HG03139 (cell line): ENCODE results near the gene C4orf54.

ENCODE experiments used
- ATAC-seq: cut with Tn5 transposase; IDR thresholded peaks from one replicate; pipeline ENCODE4 v1.9.1; 2021; ENCODE audit not compliant: unreplicated experiment

The C4orf54 gene

GRCh38 chr4:99657798-99658197 lies at the start of gene C4orf54:
Gene C4orf54 (minus strand): TSS chr4:99657828. CDS start chr4:99654648, 3,180 bp downstream.
- no peak for ATAC-seq

GRCh38 chr4:99705891-99706290 lies 48.3 kb upstream of the C4orf54 start:
- no peak for ATAC-seq

DNA sequence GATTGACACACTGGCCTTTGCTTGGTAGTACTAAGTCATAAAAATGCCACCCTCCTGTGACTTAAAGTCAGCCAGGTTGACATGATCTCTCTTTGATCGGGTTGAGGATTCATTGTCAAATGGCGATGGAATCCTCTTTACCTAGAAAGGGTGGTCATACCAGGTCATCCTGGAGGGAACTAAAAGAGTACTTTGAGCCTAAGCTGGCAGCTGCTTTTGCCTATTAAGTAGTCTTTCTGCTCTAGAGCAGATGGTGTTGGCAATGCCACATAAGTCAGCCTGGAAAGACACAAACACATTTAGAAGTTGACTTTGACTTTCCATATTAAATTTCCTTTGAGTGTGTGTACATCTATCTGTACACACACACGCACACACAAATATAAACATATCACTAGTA lies 39.2 kb upstream of the C4orf54 start:
- ATAC-seq = no peak

- no peak for ATAC-seq
Measured at GRCh38 chr4:99693140-99693539, 35.5 kb upstream of the C4orf54 start.

GRCh38 chr4:99690990-99691389 lies 33.4 kb upstream of the C4orf54 start:
- ATAC-seq = no peak

GRCh38 chr4:99690472-99690871 lies 32.8 kb upstream of the C4orf54 start:
- no peak for ATAC-seq

DNA sequence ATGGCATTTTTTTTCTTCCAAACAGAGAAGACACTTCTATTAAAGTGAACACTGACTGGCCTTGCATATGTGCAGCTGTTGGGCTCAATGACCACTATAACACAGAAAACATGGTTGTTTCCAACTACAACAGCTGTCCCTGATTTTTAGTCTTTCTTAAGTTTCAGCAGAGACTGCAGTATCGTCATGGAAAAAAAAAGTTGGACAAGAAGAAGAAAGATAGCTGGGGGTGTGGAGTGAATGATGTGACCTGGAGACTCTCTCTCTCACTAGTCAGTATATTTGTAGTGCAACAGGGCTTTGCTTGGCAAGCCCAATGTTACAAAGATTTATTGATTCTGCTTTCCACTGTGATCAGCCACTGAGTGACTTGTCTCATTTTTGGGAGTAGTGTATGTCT lies 29.5 kb upstream of the C4orf54 start:
- no peak for ATAC-seq

- ATAC-seq = no peak
Measured at GRCh38 chr4:99685234-99685633, 27.6 kb upstream of the C4orf54 start.

DNA sequence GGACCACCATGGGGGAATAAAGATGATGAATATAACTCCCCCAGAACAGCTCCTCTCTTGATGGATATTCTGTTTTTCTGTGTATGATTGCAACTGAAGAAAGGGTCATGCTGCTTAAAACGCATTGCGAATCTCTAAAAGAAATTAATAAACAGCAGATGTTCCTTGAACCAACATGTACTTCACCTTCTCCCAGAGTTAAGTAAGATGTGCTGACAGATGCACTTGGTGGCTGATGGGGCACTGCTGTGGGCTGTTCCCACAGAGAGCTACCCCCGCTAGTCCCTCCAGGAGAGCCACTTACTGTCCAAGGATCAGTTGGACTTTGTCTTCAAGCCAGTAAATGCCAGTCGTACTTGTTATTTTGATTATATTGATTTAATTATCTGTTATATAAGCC lies 26.3 kb upstream of the C4orf54 start:
- no peak for ATAC-seq

DNA sequence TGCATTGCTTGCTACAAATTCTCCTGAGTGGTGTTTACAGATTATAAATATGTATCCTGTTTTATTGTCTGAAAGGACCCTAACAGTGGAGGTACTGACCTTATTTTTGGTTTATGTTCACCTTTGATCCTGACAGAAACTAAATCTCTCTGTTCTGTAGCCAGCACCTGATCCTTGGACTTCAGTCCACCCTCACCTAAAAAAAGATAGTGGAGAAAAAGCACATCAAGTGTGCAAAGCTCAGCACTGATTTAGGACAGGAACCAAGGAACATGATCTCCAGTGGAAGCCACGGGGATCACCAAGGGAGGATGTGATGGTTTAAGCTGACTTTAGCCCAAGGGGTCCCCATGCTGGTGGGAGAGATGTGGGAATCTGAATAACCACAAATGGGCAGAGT lies 22.3 kb upstream of the C4orf54 start:
- ATAC-seq = no peak

DNA sequence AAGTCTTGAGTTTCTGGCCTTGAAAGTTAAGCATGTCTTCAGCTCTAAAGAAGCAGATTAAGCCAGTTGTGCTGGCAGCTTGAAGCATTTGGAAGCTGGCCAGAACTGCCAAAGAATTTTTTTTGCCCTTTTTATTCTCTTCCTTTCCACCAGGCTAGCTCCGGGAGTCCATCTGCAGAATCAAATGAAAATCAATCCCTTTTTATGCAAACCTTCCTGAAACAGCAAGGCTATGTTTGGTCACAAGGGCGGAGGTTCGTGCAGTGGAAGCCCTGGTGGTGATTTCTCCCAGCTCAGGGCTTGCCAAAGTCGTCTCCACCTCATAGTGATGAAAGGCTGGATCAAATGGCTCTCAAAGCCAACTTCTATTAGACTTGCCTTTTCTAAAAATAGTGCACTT lies 21.6 kb upstream of the C4orf54 start:
- no peak for ATAC-seq

- no peak for ATAC-seq
Measured at GRCh38 chr4:99677161-99677560, 19.5 kb upstream of the C4orf54 start.

- no peak for ATAC-seq
Measured at GRCh38 chr4:99670409-99671073, 12.9 kb upstream of the C4orf54 start.

- no peak for ATAC-seq
Measured at GRCh38 chr4:99669084-99669483, 11.5 kb upstream of the C4orf54 start.

GRCh38 chr4:99668472-99668871 lies 10.8 kb upstream of the C4orf54 start:
- ATAC-seq = no peak

DNA sequence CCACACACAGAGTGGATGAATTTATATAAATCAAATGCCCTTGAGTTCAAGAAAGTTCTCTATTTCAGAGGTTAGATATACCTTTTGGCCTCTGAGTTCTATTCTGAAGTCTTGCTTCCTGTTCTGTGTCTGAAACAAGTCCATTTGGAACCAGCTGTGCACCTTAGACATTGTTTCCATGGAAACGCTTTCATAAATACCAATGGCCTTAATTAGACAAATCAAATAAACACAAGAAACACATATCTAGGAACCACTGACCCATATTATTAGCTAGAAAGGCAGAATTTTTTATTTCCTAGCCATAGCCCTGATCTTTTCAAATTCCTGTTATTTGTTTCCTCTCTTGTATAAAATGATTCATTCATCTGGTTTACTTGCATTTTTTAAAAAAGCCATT lies 8.4 kb upstream of the C4orf54 start:
- ATAC-seq = no peak

GRCh38 chr4:99664716-99665115 lies 7.1 kb upstream of the C4orf54 start:
- no peak for ATAC-seq

DNA sequence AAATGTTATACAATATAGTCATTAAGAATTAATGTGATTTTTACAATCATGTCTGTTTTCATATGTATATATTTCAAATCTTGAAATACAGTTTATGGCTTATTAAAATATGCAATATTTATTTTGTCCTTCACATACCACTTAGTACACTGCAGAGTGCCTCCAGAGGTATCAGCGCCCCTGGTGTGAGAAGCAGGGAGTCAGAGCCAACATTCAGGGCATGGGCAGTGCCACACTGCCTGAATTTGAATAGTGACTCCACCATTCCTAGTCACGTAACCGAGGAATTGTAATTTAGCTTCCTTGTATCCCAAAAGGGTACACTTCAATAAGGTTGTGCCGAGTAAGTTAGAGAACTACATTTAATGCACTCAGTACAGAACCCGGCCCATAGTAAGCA lies 4.3 kb upstream of the C4orf54 start:
- no peak for ATAC-seq

DNA sequence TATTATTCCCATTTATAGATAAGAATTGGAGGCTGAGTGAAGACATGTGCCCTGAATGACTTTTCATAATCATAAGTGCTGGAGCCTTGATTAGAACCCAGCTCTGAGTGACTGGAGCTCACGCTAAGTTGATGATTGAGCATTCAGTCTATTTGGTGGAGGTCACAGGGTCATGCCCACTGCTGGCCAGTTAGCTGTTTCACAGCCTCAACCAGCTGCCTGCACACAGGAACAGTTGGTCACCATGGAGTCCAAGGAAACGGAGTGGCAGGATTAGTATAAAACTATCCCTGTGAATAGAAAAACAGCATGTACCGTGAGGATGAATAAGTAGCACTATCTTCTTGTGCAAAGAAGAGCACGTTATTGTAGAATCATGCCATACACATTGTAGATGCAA lies 1.0 kb upstream of the C4orf54 start:
- no peak for ATAC-seq

- no peak for ATAC-seq
Measured at GRCh38 chr4:99655308-99656081, 2.1 kb downstream of the C4orf54 start.

GRCh38 chr4:99654361-99654761 lies 3.3 kb downstream of the C4orf54 start:
- ATAC-seq = no peak

DNA sequence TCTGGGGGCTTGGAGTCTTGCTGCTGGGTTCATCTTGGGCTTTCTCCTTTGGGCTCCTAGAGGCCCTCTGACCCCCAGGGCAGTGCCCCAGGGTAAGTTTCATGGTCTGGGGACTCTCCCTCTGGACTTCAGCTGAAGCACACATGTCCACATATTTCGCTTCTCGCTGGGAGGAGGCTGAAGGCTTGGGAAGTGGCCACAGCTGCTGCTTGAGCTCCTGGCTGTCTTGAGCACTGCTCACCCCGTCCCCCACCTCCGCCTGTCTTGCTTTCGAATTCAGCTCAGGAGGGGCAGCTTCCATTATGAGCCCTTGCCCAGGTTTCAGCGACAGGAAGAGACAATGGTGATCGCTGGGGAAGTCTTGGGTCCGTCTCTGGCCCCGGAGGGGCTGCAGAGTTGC lies 3.7 kb downstream of the C4orf54 start:
- ATAC-seq = no peak
